ENCODE results near the gene C5orf58.

The C5orf58 gene

GRCh38 chr5:170232786-170233185 lies at the start of gene C5orf58:
TSS of gene C5orf58 (plus strand) at chr5:170232985. CDS start at chr5:170234977, 1,992 bp downstream.
- no peak for DNase-seq (ENCODE audit: low spot score)

GRCh38 chr5:170183816-170184687 lies 48.7 kb upstream of the C5orf58 start:
- peak; percentile 27 for DNase-seq (ENCODE audit: low spot score)

- DNase-seq (ENCODE audit: low spot score): no peak
Observed at GRCh38 chr5:170184737-170185136, 48.0 kb upstream of the C5orf58 start.

GRCh38 chr5:170186156-170186555 lies 46.6 kb upstream of the C5orf58 start:
- DNase-seq (ENCODE audit: low spot score): no peak

GRCh38 chr5:170186856-170187255 lies 45.9 kb upstream of the C5orf58 start:
- no peak for DNase-seq (ENCODE audit: low spot score)

- no peak for DNase-seq (ENCODE audit: low spot score)
Observed at GRCh38 chr5:170190436-170191134, 42.2 kb upstream of the C5orf58 start.

GRCh38 chr5:170192829-170193228 lies 40.0 kb upstream of the C5orf58 start:
- no peak for DNase-seq (ENCODE audit: low spot score)

GRCh38 chr5:170195961-170196360 lies 36.8 kb upstream of the C5orf58 start:
- DNase-seq (ENCODE audit: low spot score): no peak

GRCh38 chr5:170200876-170201275 lies 31.9 kb upstream of the C5orf58 start:
- no peak for DNase-seq (ENCODE audit: low spot score)

- DNase-seq (ENCODE audit: low spot score): no peak
Observed at GRCh38 chr5:170201311-170201710, 31.5 kb upstream of the C5orf58 start.

- no peak for DNase-seq (ENCODE audit: low spot score)
Observed at GRCh38 chr5:170202117-170202516, 30.7 kb upstream of the C5orf58 start.

GRCh38 chr5:170204202-170204601 lies 28.6 kb upstream of the C5orf58 start:
- no peak for DNase-seq (ENCODE audit: low spot score)

- no peak for DNase-seq (ENCODE audit: low spot score)
Observed at GRCh38 chr5:170206216-170206615, 26.6 kb upstream of the C5orf58 start.

- no peak for DNase-seq (ENCODE audit: low spot score)
Observed at GRCh38 chr5:170206958-170207357, 25.8 kb upstream of the C5orf58 start.

GRCh38 chr5:170211575-170212334 lies 21.0 kb upstream of the C5orf58 start:
- DNase-seq (ENCODE audit: low spot score): no peak

- no peak for DNase-seq (ENCODE audit: low spot score)
Observed at GRCh38 chr5:170216257-170216864, 16.4 kb upstream of the C5orf58 start.

GRCh38 chr5:170217831-170218230 lies 15.0 kb upstream of the C5orf58 start:
- DNase-seq (ENCODE audit: low spot score): no peak

GRCh38 chr5:170218726-170219125 lies 14.1 kb upstream of the C5orf58 start:
- no peak for DNase-seq (ENCODE audit: low spot score)

- DNase-seq (ENCODE audit: low spot score): no peak
Observed at GRCh38 chr5:170219615-170220014, 13.2 kb upstream of the C5orf58 start.

GRCh38 chr5:170220191-170220590 lies 12.6 kb upstream of the C5orf58 start:
- no peak for DNase-seq (ENCODE audit: low spot score)

GRCh38 chr5:170221327-170221741 lies 11.5 kb upstream of the C5orf58 start:
- DNase-seq (ENCODE audit: low spot score): no peak

- DNase-seq (ENCODE audit: low spot score): no peak
Observed at GRCh38 chr5:170223360-170223759, 9.4 kb upstream of the C5orf58 start.
